Vagina (tissue), 2 donors: ENCODE results near the gene PHF23. TPM values are rescaled to one million over a fixed set of nuclear protein-coding genes. Genes with fewer than 3 reads are reported as not detected.
A peak's percentile ranks its signal among the peaks of the same experiment; 100 is the strongest.

Experiments
- DNase-seq, 2 donors: peaks; one replicate each; pipeline ENCODE4 v3.0.0-alpha.2; 2017; ENCODE audit errors: extremely low spot score in 2 of 2
- H3K27ac ChIP-seq: fragments of 200-600 bp; sonication (generic); one replicate; pipeline ENCODE4 v1.5.1; 2019
- H3K27me3 ChIP-seq: fragments of 200-600 bp; sonication (generic); one replicate; pipeline ENCODE4 v1.5.1; 2019
- H3K36me3 ChIP-seq, 2 donors: fragments of 200-600 bp; sonication (generic); one replicate each; pipeline ENCODE4 v1.5.1; 2017 to 2019
- H3K4me1 ChIP-seq: fragments of 200-600 bp; sonication (generic); one replicate; pipeline ENCODE4 v1.5.1; 2019
- H3K4me3 ChIP-seq, 2 donors: fragments of 200-600 bp; sonication (generic); 1 replicate in 1 of 2; 2 replicates in 1 of 2; pipeline ENCODE4 v1.5.1; 2016 to 2019
- H3K9me3 ChIP-seq: fragments of 200-600 bp; sonication (generic); one replicate; pipeline ENCODE4 v1.5.1; 2019
- POLR2A ChIP-seq, 2 donors: fragments of 450-650 bp; IDR thresholded peaks; one replicate each; pipeline ENCODE4 v1.6.1; 2017; ENCODE audit warnings: antibody characterized with exemption in 2 of 2, mild to moderate bottlenecking in 2 of 2, moderate library complexity in 2 of 2
- POLR2AphosphoS5 ChIP-seq, 2 donors: sonication (generic); formaldehyde crosslinking; IDR thresholded peaks; one replicate each; pipeline ENCODE4 v1.9.0; 2017; ENCODE audit warnings: antibody characterized with exemption in 2 of 2, mild to moderate bottlenecking in 2 of 2, low read depth in 1 of 2; ENCODE audit not compliant: insufficient read depth in 1 of 2
- intact Hi-C: fragments of 100-400 bp; cut with DNase I; formaldehyde crosslinking; loops from one replicate; pipeline ENCODE4 v1.15.1; 2023
- total RNA-seq: library from RNA; depleted of rRNA; stranded (reverse); fragments of >200 nt; gene quantifications from one replicate; pipeline ENCODE4 v1.2.3, GENCODE V29; 2016
- TF ChIP-seq, protein P1 (sequence below), 3 experiments: fragments of 450-650 bp in 2 of 3; fragments of 200-600 bp in 1 of 3; sonication (generic) in 1 of 3; IDR thresholded peaks; one replicate each; pipeline ENCODE4 v1.5.1; 2017 to 2019; ENCODE audit warnings: antibody characterized with exemption in 3 of 3, mild to moderate bottlenecking in 2 of 3, moderate library complexity in 2 of 3

PHF23 gene
- total RNA-seq, 1 donor from 2014 or later: 24.8 TPM

- peak overlapping the region in 1 of 2 donors; percentile 21 for H3K4me3 ChIP-seq
- H3K4me1 ChIP-seq: peaks cover 52% of the 10 kb centered on the region
- intact Hi-C loops: no loop called here
- peak overlapping the region; percentile 57 for H3K27ac ChIP-seq
- H3K27me3 ChIP-seq: no peaks in the 10 kb centered on the region
- H3K9me3 ChIP-seq: no peaks in the 10 kb centered on the region
- H3K36me3 ChIP-seq: peaks cover 0 to 14% of the 10 kb centered on the region in 2 donors
- no peak for DNase-seq
- TF ChIP-seq POLR2AphosphoS5 (IDR thresholded peaks at IDR 0.05; ENCODE audit: insufficient read depth in 1 of 2, low read depth in 1 of 2): no peak
- TF ChIP-seq, protein P1, sequence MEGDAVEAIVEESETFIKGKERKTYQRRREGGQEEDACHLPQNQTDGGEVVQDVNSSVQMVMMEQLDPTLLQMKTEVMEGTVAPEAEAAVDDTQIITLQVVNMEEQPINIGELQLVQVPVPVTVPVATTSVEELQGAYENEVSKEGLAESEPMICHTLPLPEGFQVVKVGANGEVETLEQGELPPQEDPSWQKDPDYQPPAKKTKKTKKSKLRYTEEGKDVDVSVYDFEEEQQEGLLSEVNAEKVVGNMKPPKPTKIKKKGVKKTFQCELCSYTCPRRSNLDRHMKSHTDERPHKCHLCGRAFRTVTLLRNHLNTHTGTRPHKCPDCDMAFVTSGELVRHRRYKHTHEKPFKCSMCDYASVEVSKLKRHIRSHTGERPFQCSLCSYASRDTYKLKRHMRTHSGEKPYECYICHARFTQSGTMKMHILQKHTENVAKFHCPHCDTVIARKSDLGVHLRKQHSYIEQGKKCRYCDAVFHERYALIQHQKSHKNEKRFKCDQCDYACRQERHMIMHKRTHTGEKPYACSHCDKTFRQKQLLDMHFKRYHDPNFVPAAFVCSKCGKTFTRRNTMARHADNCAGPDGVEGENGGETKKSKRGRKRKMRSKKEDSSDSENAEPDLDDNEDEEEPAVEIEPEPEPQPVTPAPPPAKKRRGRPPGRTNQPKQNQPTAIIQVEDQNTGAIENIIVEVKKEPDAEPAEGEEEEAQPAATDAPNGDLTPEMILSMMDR (IDR thresholded peaks at IDR 0.05): no peak
- no peak for TF ChIP-seq POLR2A (IDR thresholded peaks at IDR 0.05)
Observed at GRCh38 chr17:7207120-7208001, 31.9 kb downstream of the PHF23 start.

- peak overlapping the region; percentile 65 for H3K27ac ChIP-seq
- no peaks in the 10 kb centered on the region for H3K9me3 ChIP-seq
- no peak for DNase-seq
- H3K27me3 ChIP-seq: no peaks in the 10 kb centered on the region
- peaks cover 39% of the 10 kb centered on the region for H3K4me1 ChIP-seq
- H3K36me3 ChIP-seq: peaks cover 0 to 19% of the 10 kb centered on the region in 2 donors
- intact Hi-C loops: no loop called here
- peak overlapping the region; percentile 43 to 55 for H3K4me3 ChIP-seq
- TF ChIP-seq POLR2A (IDR thresholded peaks at IDR 0.05) (no peak), POLR2AphosphoS5 (IDR thresholded peaks at IDR 0.05; ENCODE audit: insufficient read depth in 1 of 2, low read depth in 1 of 2) (no peak)
- TF ChIP-seq, protein P1 (IDR thresholded peaks at IDR 0.05): no peak
Observed at GRCh38 chr17:7205561-7205960, 33.7 kb downstream of the PHF23 start.

GRCh38 chr17:7204828-7205461 lies 34.3 kb downstream of the PHF23 start:
- Histone ChIP-seq H3K4me3 (peak overlapping the region; percentile 43 to 55), H3K4me1 (peaks cover 39% of the 10 kb centered on the region), H3K9me3 (no peaks in the 10 kb centered on the region), H3K27me3 (no peaks in the 10 kb centered on the region), H3K36me3 (peaks cover 0 to 19% of the 10 kb centered on the region in 2 donors), H3K27ac (peak overlapping the region; percentile 65)
- peak in 1 of 2 donors; percentile 82 for TF ChIP-seq POLR2AphosphoS5 (IDR thresholded peaks at IDR 0.05; ENCODE audit: insufficient read depth in 1 of 2, low read depth in 1 of 2)
- TF ChIP-seq, protein P1 (IDR thresholded peaks at IDR 0.05): no peak
- TF ChIP-seq POLR2A (IDR thresholded peaks at IDR 0.05): peak in 1 of 2 donors; percentile 37
- intact Hi-C loops: no loop called here
- DNase-seq: no peak

DNA sequence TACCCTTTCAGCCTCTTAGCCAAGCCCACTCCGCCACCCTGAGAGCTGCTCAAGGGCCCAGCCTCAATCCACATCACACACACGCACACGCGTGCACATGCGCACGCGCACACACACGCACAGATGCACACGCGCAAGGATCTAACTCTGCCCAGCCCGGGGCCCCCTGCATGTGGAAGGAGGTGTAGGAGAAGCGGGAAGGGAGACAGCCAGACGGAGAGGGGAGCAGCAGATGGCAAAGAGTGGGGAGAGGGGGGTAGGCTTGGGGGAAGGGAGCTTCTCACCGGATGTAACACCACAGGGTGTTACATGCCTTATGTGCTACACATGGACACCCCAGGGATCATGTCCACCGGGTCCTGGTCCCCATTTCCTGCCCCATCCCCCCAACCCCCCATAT lies 34.9 kb downstream of the PHF23 start:
- no peak for DNase-seq
- Histone ChIP-seq H3K4me3 (peak overlapping the region; percentile 43 to 55), H3K27ac (peak overlapping the region; percentile 65), H3K4me1 (peaks cover 39% of the 10 kb centered on the region), H3K9me3 (no peaks in the 10 kb centered on the region), H3K36me3 (peaks cover 0 to 19% of the 10 kb centered on the region in 2 donors), H3K27me3 (no peaks in the 10 kb centered on the region)
- no peak for TF ChIP-seq POLR2A (IDR thresholded peaks at IDR 0.05)
- TF ChIP-seq, protein P1 (IDR thresholded peaks at IDR 0.05): no peak
- no peak for TF ChIP-seq POLR2AphosphoS5 (IDR thresholded peaks at IDR 0.05; ENCODE audit: insufficient read depth in 1 of 2, low read depth in 1 of 2)
- intact Hi-C loops: no loop called here
